PC-3 (cell line): ENCODE measurements around the gene PDE9A. TPM values are rescaled to one million over a fixed set of nuclear protein-coding genes. Genes with fewer than 3 reads are reported as not detected.

Source experiments
- ATAC-seq: fragments of 200-7000 bp; cut with Tn5 transposase; 2 replicates; pipeline ENCODE4 v1.9.1; 2020; ENCODE audit warnings: mild to moderate bottlenecking, moderate library complexity
- BruUV-seq: library from RNA; stranded (reverse); fragments of 400-500 nt; replicated peaks from 2 replicates; lab custom pipeline; 2021; lab: Mats Ljungman, UMichigan
- CTCF ChIA-PET: fragments of 300-600 bp; sonication (Branson Sonifier 250); formaldehyde crosslinking; loops from one replicate; lab custom pipeline; 2022; ENCODE audit warnings: antibody characterized with exemption; lab: Charles Lee
- POLR2A ChIA-PET: fragments of 300-600 bp; sonication (Branson Sonifier 250); formaldehyde crosslinking; loops from one replicate; lab custom pipeline; 2022; ENCODE audit warnings: antibody characterized with exemption; ENCODE audit not compliant: unreplicated experiment; lab: Charles Lee
- DNase-seq: peaks from one replicate; pipeline ENCODE4 v3.0.0-alpha.2; 2015
- H2AFZ ChIP-seq: fragments of 300-600 bp; sonication (generic); 2 replicates; pipeline ENCODE4 v1.6.0; 2016; ENCODE audit warnings: antibody characterized with exemption, low read length
- H3F3A ChIP-seq: fragments of 300-600 bp; sonication (generic); one replicate; pipeline ENCODE4 v1.6.0; 2017; ENCODE audit warnings: antibody characterized with exemption, low read length, control low read depth, mild to moderate bottlenecking; ENCODE audit not compliant: unreplicated experiment
- H3K27ac ChIP-seq: fragments of 300-600 bp; sonication (generic); 2 replicates; pipeline ENCODE4 v1.5.1; 2016; ENCODE audit warnings: mild to moderate bottlenecking, low read length
- H3K27me3 ChIP-seq: fragments of 300-600 bp; sonication (generic); 2 replicates; pipeline ENCODE4 v1.6.1; 2016; ENCODE audit warnings: low read length, mixed read lengths
- H3K36me3 ChIP-seq: fragments of 300-600 bp; sonication (generic); 2 replicates; pipeline ENCODE4 v1.6.1; 2016; ENCODE audit warnings: low read depth, mixed run types, low read length, mixed read lengths
- H3K4me1 ChIP-seq: fragments of 300-600 bp; sonication (generic); 2 replicates; pipeline ENCODE4 v1.5.1; 2016; ENCODE audit warnings: low read length; ENCODE audit not compliant: insufficient read depth
- H3K4me2 ChIP-seq: fragments of 300-600 bp; sonication (generic); 2 replicates; pipeline ENCODE4 v1.6.0; 2016; ENCODE audit warnings: low read length
- H3K4me3 ChIP-seq: fragments of 300-600 bp; sonication (generic); 2 replicates; pipeline ENCODE4 v1.5.1; 2016; ENCODE audit warnings: mild to moderate bottlenecking, low read length, mixed read lengths
- H3K79me2 ChIP-seq: fragments of 300-600 bp; sonication (generic); 2 replicates; pipeline ENCODE4 v1.6.1; 2017; ENCODE audit warnings: low read length, mixed read lengths
- H3K9ac ChIP-seq: fragments of 300-600 bp; sonication (generic); 2 replicates; pipeline ENCODE4 v1.6.0; 2016; ENCODE audit warnings: mild to moderate bottlenecking, low read length
- H3K9me2 ChIP-seq: fragments of 300-600 bp; sonication (generic); replicated peaks from 2 replicates; pipeline ENCODE4 v1.6.1; 2016; ENCODE audit warnings: mixed run types, low read length, mixed read lengths
- H3K9me3 ChIP-seq: fragments of 300-600 bp; sonication (generic); 2 replicates; pipeline ENCODE4 v1.6.1; 2016; ENCODE audit warnings: low read length, mixed read lengths
- H4K20me1 ChIP-seq: fragments of 300-600 bp; sonication (generic); 2 replicates; pipeline ENCODE4 v1.6.1; 2016; ENCODE audit warnings: low read length, mixed read lengths
- EZH2 ChIP-seq: fragments of 300-600 bp; sonication (generic); IDR thresholded peaks from one replicate; pipeline ENCODE4 v1.6.1; 2017; ENCODE audit warnings: antibody characterized with exemption, mild to moderate bottlenecking, low read length; ENCODE audit not compliant: unreplicated experiment
- EZH2phosphoT487 ChIP-seq: fragments of 300-600 bp; sonication (generic); IDR thresholded peaks from 2 replicates; pipeline ENCODE4 v1.6.1; 2018; ENCODE audit warnings: mild to moderate bottlenecking, antibody characterized with exemption, low read length, borderline replicate concordance
- intact Hi-C: fragments of 100-400 bp; cut with micrococcal nuclease; formaldehyde crosslinking; loops from 2 replicates; pipeline ENCODE4 v1.9.0; 2023
- total RNA-seq: library from RNA; depleted of rRNA; stranded (reverse); fragments of >200 nt; gene quantifications from 2 replicates; pipeline ENCODE4 v1.2.3, GENCODE V29; 2014
- TF ChIP-seq, protein P1 (sequence below): fragments of 300-600 bp; sonication (generic); conservative IDR thresholded peaks from 2 replicates; pipeline ENCODE4 v1.5.1; 2017; ENCODE audit warnings: antibody characterized with exemption, low read depth, mild to moderate bottlenecking, low read length

The PDE9A gene
- total RNA-seq, 1 experiment from 2014 or later, result 0.33 TPM

DNA sequence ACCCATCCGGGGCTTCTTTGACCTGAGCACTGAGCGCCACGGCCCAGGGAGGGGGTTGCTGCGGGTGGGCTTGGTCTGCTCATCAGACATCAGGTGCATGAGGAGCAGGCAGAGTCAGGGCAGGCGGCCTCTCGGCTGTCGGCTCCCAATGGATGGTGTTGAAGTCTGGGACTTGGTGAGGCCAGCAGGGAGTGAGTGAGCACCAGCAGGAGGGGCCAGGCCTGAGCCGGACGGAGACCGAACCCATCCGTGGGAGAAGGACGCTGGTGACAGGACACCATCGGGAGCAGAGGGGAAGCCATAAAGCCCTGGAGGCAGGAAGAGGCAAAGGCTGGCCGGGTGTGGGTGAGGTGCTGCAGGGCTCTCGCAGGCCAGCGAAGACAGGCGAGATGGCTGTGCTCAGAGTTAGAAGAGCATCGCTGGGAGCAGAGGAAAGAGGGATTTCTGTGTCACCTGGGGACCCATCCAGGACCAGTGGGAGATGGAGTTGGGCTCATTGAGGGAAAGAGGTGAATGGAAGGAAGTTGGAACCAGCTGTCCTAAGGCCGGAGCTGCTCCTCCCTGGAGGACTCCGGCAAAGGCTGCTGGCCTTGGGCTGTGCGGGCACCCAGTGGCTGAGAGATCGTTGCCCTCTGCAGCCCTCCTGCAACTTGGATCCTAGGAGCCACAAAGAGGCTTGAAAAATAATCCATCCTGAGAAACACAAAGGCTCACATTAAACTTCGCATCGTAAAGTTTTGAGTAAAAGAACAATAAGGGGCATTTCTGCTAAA is 49.9 kb downstream of the PDE9A start:
- ATAC-seq (no peak), DNase-seq (no peak)
- Histone ChIP-seq H3K9me2 (no peaks in the 10 kb centered on the region), H3K79me2 (no peaks in the 10 kb centered on the region), H3K36me3 (no peaks in the 10 kb centered on the region), H3K4me1 (no peaks in the 10 kb centered on the region), H3F3A (no peaks in the 10 kb centered on the region), H4K20me1 (no peaks in the 10 kb centered on the region), H3K9ac (no peak overlapping the region), H3K9me3 (0 out of 2 replicates have a peak, but pooled peaks cover 5% of the 10 kb centered on the region), H3K4me2 (no peak overlapping the region), H2AFZ (no peak overlapping the region), H3K27me3 (peaks cover 44% of the 10 kb centered on the region), H3K4me3 (no peak overlapping the region), H3K27ac (no peak overlapping the region)
- TF ChIP-seq EZH2phosphoT487, result no peak
- TF ChIP-seq EZH2, result no peak
- TF ChIP-seq, protein P1, sequence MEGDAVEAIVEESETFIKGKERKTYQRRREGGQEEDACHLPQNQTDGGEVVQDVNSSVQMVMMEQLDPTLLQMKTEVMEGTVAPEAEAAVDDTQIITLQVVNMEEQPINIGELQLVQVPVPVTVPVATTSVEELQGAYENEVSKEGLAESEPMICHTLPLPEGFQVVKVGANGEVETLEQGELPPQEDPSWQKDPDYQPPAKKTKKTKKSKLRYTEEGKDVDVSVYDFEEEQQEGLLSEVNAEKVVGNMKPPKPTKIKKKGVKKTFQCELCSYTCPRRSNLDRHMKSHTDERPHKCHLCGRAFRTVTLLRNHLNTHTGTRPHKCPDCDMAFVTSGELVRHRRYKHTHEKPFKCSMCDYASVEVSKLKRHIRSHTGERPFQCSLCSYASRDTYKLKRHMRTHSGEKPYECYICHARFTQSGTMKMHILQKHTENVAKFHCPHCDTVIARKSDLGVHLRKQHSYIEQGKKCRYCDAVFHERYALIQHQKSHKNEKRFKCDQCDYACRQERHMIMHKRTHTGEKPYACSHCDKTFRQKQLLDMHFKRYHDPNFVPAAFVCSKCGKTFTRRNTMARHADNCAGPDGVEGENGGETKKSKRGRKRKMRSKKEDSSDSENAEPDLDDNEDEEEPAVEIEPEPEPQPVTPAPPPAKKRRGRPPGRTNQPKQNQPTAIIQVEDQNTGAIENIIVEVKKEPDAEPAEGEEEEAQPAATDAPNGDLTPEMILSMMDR, result no peak
- no TSS peak for BruUV-seq
- CTCF ChIA-PET, result no interaction called here
- intact Hi-C loops, result no loop called here
- POLR2A ChIA-PET, result no interaction called here

DNA sequence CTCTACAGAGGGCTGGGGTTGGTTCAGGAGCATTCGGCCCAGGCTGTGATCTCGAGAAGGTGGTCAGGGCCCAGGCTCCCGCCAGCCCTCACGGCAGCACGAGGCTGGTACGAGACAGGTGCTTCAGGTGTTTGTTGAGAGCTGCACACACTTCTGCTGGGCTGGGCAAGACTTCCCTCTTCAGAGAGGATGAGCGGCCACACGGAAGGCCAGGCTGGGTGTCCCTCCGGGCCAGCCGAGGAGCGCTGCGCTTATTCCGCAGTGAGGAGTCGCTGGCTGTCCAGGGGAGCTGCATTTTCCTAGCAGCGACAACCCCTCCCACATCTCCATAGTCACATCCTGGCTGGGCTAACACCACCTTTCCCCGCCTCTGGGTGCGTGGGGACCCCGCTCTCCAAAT is 50.5 kb downstream of the PDE9A start:
- H3K36me3 ChIP-seq, result no peaks in the 10 kb centered on the region
- no peak overlapping the region for H2AFZ ChIP-seq
- 0 out of 2 replicates have a peak, but pooled peaks cover 5% of the 10 kb centered on the region for H3K9me3 ChIP-seq
- peaks cover 38% of the 10 kb centered on the region for H3K27me3 ChIP-seq
- CTCF ChIA-PET, result no interaction called here
- no TSS peak for BruUV-seq
- TF ChIP-seq, protein P1, result no peak
- TF ChIP-seq EZH2 (no peak), EZH2phosphoT487 (no peak)
- H3F3A ChIP-seq, result no peaks in the 10 kb centered on the region
- H3K4me2 ChIP-seq, result no peak overlapping the region
- no peak overlapping the region for H3K4me3 ChIP-seq
- no peak overlapping the region for H3K27ac ChIP-seq
- intact Hi-C loops, result no loop called here
- no peak overlapping the region for H3K9ac ChIP-seq
- POLR2A ChIA-PET, result no interaction called here
- no peaks in the 10 kb centered on the region for H4K20me1 ChIP-seq
- no peaks in the 10 kb centered on the region for H3K79me2 ChIP-seq
- no peak for DNase-seq
- H3K9me2 ChIP-seq, result no peaks in the 10 kb centered on the region
- no peaks in the 10 kb centered on the region for H3K4me1 ChIP-seq
- ATAC-seq, result no peak

DNA sequence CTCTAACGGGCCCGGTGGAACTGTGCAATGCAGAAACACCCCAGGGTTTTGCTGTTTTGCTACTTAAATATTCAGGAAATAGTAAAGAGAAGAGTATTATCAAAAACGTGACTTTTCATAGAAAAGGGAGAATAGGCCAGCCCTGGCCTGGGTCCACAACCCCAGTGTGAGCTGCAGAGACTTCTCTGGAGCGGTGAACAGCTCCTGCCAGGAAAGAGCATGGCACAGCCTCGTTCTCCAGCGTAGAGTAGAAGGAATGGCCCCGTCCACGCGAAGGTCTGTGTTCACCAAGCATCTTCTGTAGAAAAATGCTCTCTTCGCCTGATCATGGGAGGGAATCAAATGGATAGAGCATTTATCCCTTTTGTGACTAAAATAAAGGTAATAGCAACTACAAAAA is 51.4 kb downstream of the PDE9A start:
- CTCF ChIA-PET, result no interaction called here
- Histone ChIP-seq H3K9me2 (no peaks in the 10 kb centered on the region), H3K4me2 (no peak overlapping the region), H3K9me3 (0 out of 2 replicates have a peak, but pooled peaks cover 5% of the 10 kb centered on the region), H2AFZ (no peak overlapping the region), H4K20me1 (no peaks in the 10 kb centered on the region), H3K4me3 (no peak overlapping the region), H3K27me3 (peaks cover 34% of the 10 kb centered on the region), H3K9ac (no peak overlapping the region), H3F3A (no peaks in the 10 kb centered on the region), H3K27ac (no peak overlapping the region), H3K79me2 (no peaks in the 10 kb centered on the region), H3K36me3 (no peaks in the 10 kb centered on the region), H3K4me1 (no peaks in the 10 kb centered on the region)
- DNase-seq (no peak), ATAC-seq (no peak)
- POLR2A ChIA-PET, result no interaction called here
- intact Hi-C loops, result no loop called here
- TF ChIP-seq EZH2 (no peak), EZH2phosphoT487 (no peak)
- TF ChIP-seq, protein P1, result no peak
- no TSS peak for BruUV-seq
